ENCODE data around the gene BTF3. TPM values are rescaled to one million over a fixed set of nuclear protein-coding genes. Genes with fewer than 3 reads are reported as not detected.

BTF3 gene
- total and polyA plus RNA-seq, 9 of the 15 experiments (the other 6 are each of a cell fraction or from before 2014, with no cell fraction given): 534 to 1,637 (median 848) TPM

- no peak for TF ChIP-seq ZNF77 (CRISPR knock-in tag; IDR thresholded peaks at IDR 0.05)
- TF ChIP-seq RCOR1 (IDR thresholded peaks at IDR 0.05; ENCODE audit: borderline replicate concordance in 1 of 2, low read depth in 2 of 2, low read length in 2 of 2): peak in 1 of 2 experiments; percentile 88; a peak in 1 of 4 replicates
- no peak for TF ChIP-seq ELK1 (CRISPR knock-in tag; IDR thresholded peaks at IDR 0.05)
- no peak for TF ChIP-seq SAFB (IDR thresholded peaks at IDR 0.05; ENCODE audit: borderline replicate concordance, low read depth, low read length)
- TF ChIP-seq GTF2F1 (IDR thresholded peaks at IDR 0.05; ENCODE audit: low read depth, low read length): no peak
- TF ChIP-seq CBFB (CRISPR knock-in tag; IDR thresholded peaks at IDR 0.05): no peak
- peak; percentile 72; the same call in 1 of the 2 replicates for TF ChIP-seq FOXM1 (IDR thresholded peaks at IDR 0.05; ENCODE audit: low read depth)
- no peak for TF ChIP-seq FOXM1 (CRISPR knock-in tag; IDR thresholded peaks at IDR 0.05; ENCODE audit: low read depth)
- TF ChIP-seq HMG20A (CRISPR knock-in tag; conservative IDR thresholded peaks at IDR 0.05): no peak
- TF ChIP-seq ZBTB5 (IDR thresholded peaks at IDR 0.05): no peak
- TF ChIP-seq PHF20 (IDR thresholded peaks at IDR 0.05; ENCODE audit: partially characterized antibody): no peak
- TF ChIP-seq STAT5B (CRISPR knock-in tag; IDR thresholded peaks at IDR 0.05): no peak
- TF ChIP-seq KAT2B (IDR thresholded peaks at IDR 0.05; ENCODE audit: low read depth, low read length): no peak
- TF ChIP-seq SLC30A9 (CRISPR knock-in tag; IDR thresholded peaks at IDR 0.05): no peak
- TF ChIP-seq TAF1 (IDR thresholded peaks at IDR 0.05; ENCODE audit: control insufficient read depth, extremely low read depth, insufficient read depth, low read length, severe bottlenecking): no peak
- TF ChIP-seq KLF1 (tag; IDR thresholded peaks at IDR 0.05): no peak
- TF ChIP-seq ZKSCAN8 (CRISPR knock-in tag; IDR thresholded peaks at IDR 0.05): peak; percentile 61; the same call in 1 of the 2 replicates
- TF ChIP-seq KAT7 (CRISPR knock-in tag; IDR thresholded peaks at IDR 0.05; ENCODE audit: borderline replicate concordance): no peak
- TF ChIP-seq, protein P1, sequence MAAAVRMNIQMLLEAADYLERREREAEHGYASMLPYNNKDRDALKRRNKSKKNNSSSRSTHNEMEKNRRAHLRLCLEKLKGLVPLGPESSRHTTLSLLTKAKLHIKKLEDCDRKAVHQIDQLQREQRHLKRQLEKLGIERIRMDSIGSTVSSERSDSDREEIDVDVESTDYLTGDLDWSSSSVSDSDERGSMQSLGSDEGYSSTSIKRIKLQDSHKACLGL (CRISPR knock-in tag; IDR thresholded peaks at IDR 0.05; ENCODE audit: borderline replicate concordance, poor library complexity, severe bottlenecking): no peak
- peak; percentile 54 for TF ChIP-seq CREB1 (IDR thresholded peaks at IDR 0.05)
- no peak for TF ChIP-seq CREB1 (CRISPR knock-in tag; IDR thresholded peaks at IDR 0.05)
- no peak for TF ChIP-seq SMARCA5 (IDR thresholded peaks at IDR 0.05)
- peak in 1 of 2 experiments; percentile 70; a peak in 1 of 4 replicates for TF ChIP-seq ZMIZ1 (IDR thresholded peaks at IDR 0.05; ENCODE audit: low read depth in 2 of 2, low read length in 2 of 2)
- peak in 1 of 2 experiments; percentile 81; a peak in 2 of 4 replicates for TF ChIP-seq SRF (CRISPR knock-in tag; IDR thresholded peaks at IDR 0.05)
Measured at GRCh38 chr5:73488806-73489205, 9.4 kb upstream of the BTF3 start (continued).
